ENCODE results near the gene ADAM12.
"Not testable (repeated sequence)": the region's sequence is repeated elsewhere in the genome, so short reads cannot be mapped to it uniquely, and the experiment has no call there.

The ADAM12 gene

GRCh38 chr10:126073606-126074005 is 314.7 kb downstream of the ADAM12 start:
- no peak for DNase-seq

GRCh38 chr10:126072622-126073021 is 315.7 kb downstream of the ADAM12 start:
- no peak for DNase-seq

GRCh38 chr10:126070476-126071215 is 317.6 kb downstream of the ADAM12 start:
- no peak for DNase-seq

- DNase-seq: no peak
These were observed 320.0 kb downstream of the ADAM12 start for GRCh38 chr10:126068322-126068721.

GRCh38 chr10:126066456-126066855 is 321.8 kb downstream of the ADAM12 start:
- DNase-seq: no peak

- no peak for DNase-seq
These were observed 322.4 kb downstream of the ADAM12 start for GRCh38 chr10:126065751-126066377.

GRCh38 chr10:126064512-126064911 is 323.8 kb downstream of the ADAM12 start:
- DNase-seq: no peak

- DNase-seq: no peak
These were observed 324.9 kb downstream of the ADAM12 start for GRCh38 chr10:126063353-126063791.

- DNase-seq: no peak
These were observed 325.9 kb downstream of the ADAM12 start for GRCh38 chr10:126062131-126063032.

- no peak for DNase-seq
These were observed 326.8 kb downstream of the ADAM12 start for GRCh38 chr10:126061526-126061925.

GRCh38 chr10:126060261-126060931 is 327.9 kb downstream of the ADAM12 start:
- DNase-seq: no peak

GRCh38 chr10:126059076-126059826 is 329.0 kb downstream of the ADAM12 start:
- no peak for DNase-seq

- DNase-seq: no peak
These were observed 329.8 kb downstream of the ADAM12 start for GRCh38 chr10:126058507-126058906.

- DNase-seq: no peak
These were observed 330.2 kb downstream of the ADAM12 start for GRCh38 chr10:126058104-126058503.

- no peak for DNase-seq
These were observed 330.8 kb downstream of the ADAM12 start for GRCh38 chr10:126057494-126057893.

- no peak for DNase-seq
These were observed 334.1 kb downstream of the ADAM12 start for GRCh38 chr10:126054191-126054590.

GRCh38 chr10:126052171-126052570 is 336.1 kb downstream of the ADAM12 start:
- no peak for DNase-seq

- DNase-seq: no peak
These were observed 338.2 kb downstream of the ADAM12 start for GRCh38 chr10:126049759-126050700.

GRCh38 chr10:126047749-126048148 is 340.5 kb downstream of the ADAM12 start:
- not testable (repeated sequence) for DNase-seq

- no peak for DNase-seq
These were observed 341.4 kb downstream of the ADAM12 start for GRCh38 chr10:126046831-126047230.

GRCh38 chr10:126045861-126046260 is 342.4 kb downstream of the ADAM12 start:
- DNase-seq: no peak
